H1 (cell line): ENCODE measurements around the gene PFKM. TPM values are rescaled to one million over a fixed set of nuclear protein-coding genes. Genes with fewer than 3 reads are reported as not detected.

Experiments used
- BACH1 ChIP-seq: IDR thresholded peaks from 2 replicates; pipeline ENCODE4 v1.6.1; 2012; ENCODE audit warnings: low read length, improper control_type of control experiment
- CREB1 ChIP-seq: IDR thresholded peaks from 2 replicates; pipeline ENCODE4 v1.6.1; 2012; ENCODE audit warnings: inconsistent platforms
- EGR1 ChIP-seq: IDR thresholded peaks from 2 replicates; pipeline ENCODE4 v1.6.1; 2011; ENCODE audit warnings: low read depth, low read length, borderline replicate concordance
- GTF2F1 ChIP-seq: IDR thresholded peaks from 2 replicates; pipeline ENCODE4 v1.6.1; 2012; ENCODE audit warnings: low read depth, low read length, improper control_type of control experiment, borderline replicate concordance
- HDAC2 ChIP-seq, 2 experiments: fragments of 300-600 bp in 1 of 2; sonication (generic) in 1 of 2; IDR thresholded peaks; 2 replicates each; pipeline ENCODE4 v1.6.1; 2011 to 2012; ENCODE audit warnings: low read depth in 2 of 2, low read length in 2 of 2, mild to moderate bottlenecking in 2 of 2, moderate library complexity in 2 of 2, borderline replicate concordance in 1 of 2, inconsistent platforms in 1 of 2
- JUND ChIP-seq: IDR thresholded peaks from 2 replicates; pipeline ENCODE4 v1.6.1; 2011; ENCODE audit warnings: mild to moderate bottlenecking, improper control_type of control experiment, low read length
- KDM4A ChIP-seq: IDR thresholded peaks from one replicate; pipeline ENCODE4 v1.7.1; 2012; ENCODE audit warnings: low read depth, mild to moderate bottlenecking, moderate library complexity, low read length, inconsistent platforms; ENCODE audit not compliant: severe bottlenecking
- MAFK ChIP-seq: IDR thresholded peaks from 2 replicates; pipeline ENCODE4 v1.6.1; 2012; ENCODE audit warnings: low read depth, mild to moderate bottlenecking, improper control_type of control experiment, low read length
- POLR2A ChIP-seq, 2 experiments: IDR thresholded peaks; 1 replicate in 1 of 2; 2 replicates in 1 of 2; pipeline ENCODE4 v1.6.1; 2011; ENCODE audit warnings: low read depth in 2 of 2, low read length in 2 of 2, mild to moderate bottlenecking in 2 of 2; ENCODE audit errors: control extremely low read depth in 1 of 2
- TAF7 ChIP-seq: optimal IDR thresholded peaks from 2 replicates; pipeline ENCODE3; 2011; ENCODE audit warnings: low read depth, mild to moderate bottlenecking, inconsistent platforms, low read length, moderate library complexity, borderline replicate concordance
- TCF12 ChIP-seq: IDR thresholded peaks from 2 replicates; pipeline ENCODE4 v1.6.1; 2011; ENCODE audit warnings: low read depth, mild to moderate bottlenecking, low read length
- polyA plus RNA-seq, 7 experiments: library from polyadenylated mRNA; depleted of rRNA in 3 of 7; stranded (reverse) in 5 of 7; unstranded in 2 of 7; fragments of >200 nt in 5 of 7; fragments of 200-250 nt in 2 of 7; gene quantifications; 1 replicate in 5 of 7; 2 replicates in 1 of 7; 4 replicates in 1 of 7; pipeline versions ENCODE4 v1.2.1 to v1.2.3, GENCODE V29; 2011 to 2013; ENCODE audit warnings: missing spikeins in 2 of 7, mixed read lengths in 2 of 7
- total RNA-seq: library from RNA; stranded (reverse); fragmentation: NEBNext Ultra II Directional; extraction: Animal tissue kit (Norgen Biotek cat#: 25700); gene quantifications from 2 replicates; pipeline ENCODE4 v1.2.1, GENCODE V29; 2021

The PFKM gene
- total and polyA plus RNA-seq, 2 of the 8 experiments (the other 6 are each of a cell fraction or from before 2014, with no cell fraction given) = 62.6 to 106 TPM

DNA sequence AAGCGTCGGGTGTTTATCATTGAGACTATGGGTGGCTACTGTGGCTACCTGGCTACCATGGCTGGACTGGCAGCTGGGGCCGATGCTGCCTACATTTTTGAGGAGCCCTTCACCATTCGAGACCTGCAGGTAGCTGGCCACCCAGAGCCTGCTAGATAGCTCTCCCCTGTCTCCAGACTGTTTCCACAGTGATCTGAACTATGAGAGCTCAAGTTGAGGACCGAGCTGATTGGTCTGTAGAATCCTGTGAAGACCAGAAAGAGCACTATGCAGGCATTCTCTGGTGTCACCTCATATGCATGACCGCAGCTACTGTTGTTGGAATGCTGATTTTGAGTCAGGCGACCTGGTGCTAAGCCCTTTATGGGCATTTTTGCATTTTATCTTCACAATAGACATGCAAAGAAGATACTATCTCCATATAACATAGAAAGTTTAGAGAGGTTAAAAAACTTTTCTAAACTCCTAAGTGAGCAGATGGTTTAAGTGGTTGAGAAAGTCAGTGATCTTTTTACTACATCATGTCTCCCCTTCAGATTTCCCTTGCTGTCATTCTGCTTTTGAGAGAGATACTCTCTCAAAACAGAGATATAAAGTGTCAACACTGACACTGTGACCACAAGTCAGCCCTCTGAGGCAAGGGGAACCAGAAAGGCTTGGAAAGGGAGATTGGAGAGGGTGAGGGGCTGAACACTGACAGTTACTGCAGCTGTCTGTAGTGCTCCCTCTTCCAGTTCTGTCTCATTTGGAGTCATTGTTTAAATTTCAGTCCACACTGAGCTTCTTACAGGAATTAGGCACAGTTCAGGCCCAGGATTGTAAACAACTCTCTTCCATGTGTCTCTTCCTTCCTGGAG is 23.9 kb downstream of the PFKM start (continued):
- TF ChIP-seq TAF7 (no peak), GTF2F1 (no peak), EGR1 (no peak), HDAC2 (IDR thresholded peaks at IDR 0.05; ENCODE audit: borderline replicate concordance in 1 of 2, low read depth in 2 of 2, low read length in 2 of 2) (peak in 1 of 2 experiments; percentile 38; a peak in 1 of 4 replicates), JUND (no peak), KDM4A (no peak), MAFK (no peak), TCF12 (no peak), CREB1 (no peak), POLR2A (IDR thresholded peaks at IDR 0.05; ENCODE audit: control extremely low read depth in 1 of 2, low read depth in 2 of 2, low read length in 2 of 2) (0 out of 3 replicates have a peak, but pooled peaks of 1 of the 2 experiments have one; percentile 38), BACH1 (no peak)
